Stimulated activated CD8-positive, alpha-beta memory T cell treated with anti-CD3 and anti-CD28 coated beads, Interleukin-4, amount 100 ng/mL, for 24 hours (primary cell): ENCODE data around the gene COBL.

Source experiments
- DNase-seq: peaks from one replicate; pipeline ENCODE4 v3.0.0-alpha.2; 2020; ENCODE audit warnings: low read depth

COBL gene

DNA sequence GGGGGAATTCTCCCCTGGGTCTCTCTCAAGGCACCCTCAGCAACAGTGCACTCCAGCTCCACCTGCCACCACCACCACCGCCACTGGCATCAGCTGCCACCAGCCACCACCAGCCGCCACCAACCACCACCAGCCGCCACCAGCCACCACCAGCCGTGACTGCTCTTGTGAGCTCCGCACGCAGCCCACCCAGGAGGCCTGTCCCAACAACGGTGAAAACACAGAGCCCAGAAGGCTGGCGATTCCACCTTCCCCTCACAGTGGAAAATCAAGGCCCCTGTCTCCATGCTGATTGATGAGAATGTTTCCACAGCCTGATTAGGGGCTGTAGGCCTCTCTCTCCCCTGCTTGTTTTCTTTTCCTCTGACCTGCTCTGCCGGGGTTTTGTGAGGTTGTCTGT is 41.1 kb downstream of the COBL start:
- DNase-seq: no peak

DNA sequence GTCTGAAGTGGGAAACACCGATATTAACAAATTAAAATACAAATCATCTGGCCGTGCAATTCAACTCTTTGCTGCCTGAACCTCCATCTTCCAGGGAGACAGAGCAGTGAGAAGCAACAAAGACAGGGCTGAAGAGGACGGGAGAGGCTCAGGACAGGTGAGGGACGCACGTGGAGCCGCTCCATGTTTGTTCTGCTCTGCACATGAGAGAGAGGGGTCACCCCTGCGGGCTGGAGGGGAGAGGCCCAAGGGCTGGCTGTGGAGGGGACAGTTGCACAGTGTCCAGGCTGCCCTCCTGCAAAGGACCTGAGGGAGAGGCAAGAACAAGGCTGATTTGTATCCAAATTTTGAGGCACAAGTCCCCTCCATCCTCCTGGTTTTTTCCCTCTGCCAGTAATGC is 41.7 kb downstream of the COBL start:
- DNase-seq: no peak

DNA sequence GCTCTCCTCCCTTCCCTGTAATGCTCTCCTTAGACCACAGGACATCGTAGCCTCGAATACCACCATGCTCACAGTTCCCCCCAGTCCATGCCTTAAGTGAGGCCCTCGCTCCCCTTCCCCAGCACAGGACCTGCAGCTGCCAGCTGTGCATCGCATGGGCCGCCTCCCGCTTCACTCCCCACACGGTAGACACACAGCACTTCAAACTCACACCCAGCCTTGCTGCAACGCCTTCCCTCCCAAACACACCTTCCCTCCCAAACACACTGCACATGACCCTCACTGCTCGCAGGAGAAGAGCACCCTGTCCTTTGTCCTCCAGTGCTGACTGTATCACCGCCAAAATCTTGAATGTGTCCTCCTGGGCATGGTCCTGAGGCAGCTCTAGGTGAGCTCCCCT is 42.6 kb downstream of the COBL start:
- no peak for DNase-seq

DNA sequence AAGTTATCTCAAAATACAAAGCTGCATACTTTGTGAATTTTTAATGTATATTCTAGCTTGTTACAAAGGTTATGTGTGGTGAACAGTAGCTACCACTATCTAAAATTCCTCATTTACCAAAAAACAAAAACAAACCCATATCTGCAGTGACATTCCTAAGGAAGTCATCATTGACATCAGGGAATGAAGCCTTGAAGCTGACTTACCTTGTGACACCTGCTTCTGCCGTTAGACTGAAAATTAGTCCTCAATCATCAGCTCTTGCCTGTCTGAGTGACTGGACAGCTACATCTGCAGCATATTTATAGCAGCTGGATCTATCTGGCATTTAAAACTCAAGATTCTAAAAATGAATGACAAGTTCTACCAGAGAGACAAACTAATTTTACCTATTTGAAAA is 43.2 kb downstream of the COBL start:
- no peak for DNase-seq

DNA sequence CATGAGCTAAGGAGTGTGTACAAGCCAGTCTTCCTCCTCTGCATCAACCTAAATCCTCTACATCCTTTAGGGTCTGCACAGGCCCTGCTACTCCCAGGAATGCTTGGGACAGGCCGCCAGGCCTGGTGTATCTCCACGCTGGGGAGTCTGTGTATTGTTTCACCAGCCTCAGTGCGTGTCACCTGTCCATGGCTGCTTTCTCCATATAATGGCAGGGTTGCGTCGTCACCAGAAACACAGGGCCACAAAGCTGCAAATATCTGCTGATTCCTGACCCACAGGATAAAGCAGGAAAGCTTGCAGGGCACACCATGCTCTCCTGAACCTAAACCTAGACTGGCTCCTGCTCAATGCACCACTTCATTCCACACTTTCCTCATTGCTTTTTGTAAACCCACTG is 45.6 kb downstream of the COBL start:
- DNase-seq: no peak

DNA sequence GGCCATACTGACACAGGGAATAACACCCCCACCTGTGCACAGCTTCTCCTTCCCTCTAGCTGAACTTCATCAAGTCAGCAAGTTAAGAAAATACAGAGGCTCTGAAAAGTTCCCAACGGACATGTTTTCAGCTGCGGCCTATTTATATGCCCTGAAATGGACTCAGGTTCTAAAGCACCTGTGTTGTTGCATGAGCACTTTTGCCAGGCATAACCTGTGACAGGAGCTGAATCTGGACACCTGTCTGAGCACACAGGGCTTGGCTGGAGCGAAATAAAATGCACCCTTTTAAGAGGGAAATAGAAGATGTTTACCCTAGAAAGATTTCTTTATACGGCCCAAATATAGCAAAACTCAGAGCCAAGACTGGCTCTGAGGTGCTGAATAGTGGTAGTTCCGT is 46.7 kb downstream of the COBL start:
- no peak for DNase-seq

DNA sequence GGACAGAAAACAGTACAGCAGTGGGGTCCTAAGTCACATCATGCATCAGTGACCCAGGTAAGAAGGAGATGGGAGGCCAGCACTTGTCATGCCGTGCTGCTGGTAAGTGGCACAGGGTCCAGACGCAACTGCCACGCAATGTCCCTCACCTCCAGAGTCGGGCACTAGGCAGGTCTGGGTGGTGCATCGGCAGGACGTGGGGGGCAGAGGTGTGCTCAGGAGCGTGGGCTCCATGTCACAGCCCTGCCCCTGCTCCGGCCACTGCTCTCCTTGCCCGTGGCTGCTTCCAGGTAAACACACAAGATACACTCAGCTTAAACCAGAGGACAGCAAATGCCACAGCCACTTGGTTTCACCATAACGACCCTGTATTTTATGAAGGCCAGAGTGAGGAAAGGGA is 47.3 kb downstream of the COBL start:
- DNase-seq: no peak

DNA sequence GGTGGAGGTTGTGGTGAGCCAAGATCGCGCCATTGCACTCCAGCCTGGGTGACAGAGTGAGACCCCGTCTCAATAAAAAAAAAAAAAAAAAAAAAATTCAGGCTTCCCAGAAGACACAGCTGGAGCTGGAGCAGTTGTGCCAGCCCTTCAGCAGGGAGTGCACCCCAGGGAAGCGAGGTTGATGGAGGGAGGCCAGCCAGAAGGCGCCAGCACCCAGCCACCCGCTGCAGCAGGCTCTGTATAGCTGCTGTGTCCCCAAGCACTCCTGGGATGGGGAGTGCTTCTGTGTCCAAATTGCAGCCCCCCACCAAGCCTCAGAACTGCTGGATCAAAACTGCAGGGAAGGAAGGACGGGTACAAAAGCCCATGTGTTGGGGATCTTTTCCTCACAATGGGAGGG is 47.8 kb downstream of the COBL start:
- no peak for DNase-seq

DNA sequence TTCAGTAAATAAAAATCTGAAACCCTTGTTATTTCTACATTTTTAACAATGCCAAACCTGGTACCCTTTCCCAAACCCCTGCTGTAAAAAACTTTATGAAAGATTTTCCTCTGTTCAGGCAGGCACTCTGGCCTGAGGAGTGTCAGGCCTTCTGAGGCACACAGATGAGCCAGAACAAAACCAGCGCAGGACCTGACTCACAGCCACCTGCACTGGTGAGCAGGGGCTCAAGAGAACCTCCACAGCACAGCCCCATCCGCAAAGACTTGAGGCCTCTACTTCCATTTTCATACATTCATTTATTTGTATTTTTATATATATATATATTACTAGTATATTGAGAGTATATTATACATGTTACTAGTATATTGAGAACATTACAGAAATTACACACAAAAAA is 49.4 kb downstream of the COBL start:
- DNase-seq: no peak

DNA sequence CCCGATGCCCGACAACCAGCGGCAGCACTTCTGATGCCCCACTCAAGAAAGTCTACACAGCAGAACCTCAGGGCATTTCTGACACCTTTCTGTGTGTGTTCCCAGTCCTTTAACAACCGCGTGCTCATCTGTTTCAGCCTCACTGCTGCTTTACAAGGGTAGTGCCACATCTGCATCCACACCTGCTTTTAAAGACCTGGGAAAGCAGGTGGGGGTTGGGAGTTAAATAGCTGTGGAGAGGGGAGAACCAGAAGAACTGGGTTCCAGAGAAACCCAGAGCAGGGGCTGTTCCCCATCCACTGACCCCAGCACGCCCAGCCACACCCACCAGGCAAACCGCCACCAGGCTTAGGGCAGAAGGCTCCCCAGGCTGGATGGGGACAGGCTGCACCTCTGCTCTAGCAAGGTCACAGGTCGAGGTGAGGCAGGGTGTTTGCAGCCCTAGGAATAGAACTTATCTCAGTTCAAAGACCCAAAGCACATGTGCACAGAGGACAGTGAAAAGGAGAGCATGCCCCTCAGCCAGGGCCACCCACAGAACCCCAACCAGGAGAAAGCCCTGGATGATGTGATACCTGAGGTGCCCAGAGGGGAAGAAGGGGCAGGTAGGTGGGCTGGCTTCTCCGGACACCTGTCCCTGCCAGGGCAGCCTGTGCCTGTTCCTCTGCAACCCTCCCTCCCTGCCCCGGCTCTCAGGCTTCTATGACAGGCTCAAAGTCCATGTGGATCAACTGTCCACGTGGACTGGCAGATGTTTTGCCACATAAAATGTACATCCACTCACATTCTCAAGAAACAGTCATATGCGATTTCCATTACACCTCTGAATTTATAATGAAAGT is 51.3 kb downstream of the COBL start:
- no peak for DNase-seq

DNA sequence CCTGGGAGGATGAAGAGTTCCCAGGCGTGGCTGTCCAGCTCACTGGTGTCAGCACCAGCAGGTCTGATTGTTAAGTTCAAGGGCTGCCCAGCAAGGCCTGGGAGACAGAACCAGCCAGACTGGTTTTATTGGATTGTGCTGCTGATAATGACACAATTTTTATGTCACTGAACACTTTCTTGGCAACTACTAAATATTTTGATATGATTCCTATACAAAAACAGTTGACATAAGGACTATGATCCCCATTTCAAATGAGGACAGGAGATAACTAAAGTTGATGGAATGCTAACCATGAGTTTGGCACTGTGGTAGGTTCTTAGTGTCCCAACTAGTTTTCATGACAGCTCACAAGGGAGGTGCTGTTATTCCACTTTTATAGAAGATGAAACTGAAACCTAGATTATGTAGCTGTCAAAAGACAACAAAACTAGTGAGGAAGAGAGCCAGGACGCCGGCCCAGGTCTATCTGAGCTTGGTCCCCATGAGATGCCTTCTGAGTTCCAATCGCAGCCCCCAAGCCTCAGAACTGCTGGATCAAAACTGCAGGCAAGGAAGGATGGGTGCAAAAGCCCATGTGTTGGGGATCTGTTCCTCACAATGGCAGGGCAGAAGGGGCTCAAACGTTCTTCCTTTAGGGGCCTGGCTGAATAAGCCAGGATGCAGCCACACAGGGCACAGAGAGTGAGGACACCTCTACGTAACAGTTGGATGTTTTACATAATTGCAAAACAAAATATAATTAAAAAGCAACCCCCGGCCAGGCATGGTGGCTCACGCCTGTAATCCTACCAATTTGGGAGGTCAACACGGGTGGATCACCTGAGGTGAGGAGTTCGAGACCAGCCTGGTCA is 52.8 kb downstream of the COBL start:
- DNase-seq: no peak

DNA sequence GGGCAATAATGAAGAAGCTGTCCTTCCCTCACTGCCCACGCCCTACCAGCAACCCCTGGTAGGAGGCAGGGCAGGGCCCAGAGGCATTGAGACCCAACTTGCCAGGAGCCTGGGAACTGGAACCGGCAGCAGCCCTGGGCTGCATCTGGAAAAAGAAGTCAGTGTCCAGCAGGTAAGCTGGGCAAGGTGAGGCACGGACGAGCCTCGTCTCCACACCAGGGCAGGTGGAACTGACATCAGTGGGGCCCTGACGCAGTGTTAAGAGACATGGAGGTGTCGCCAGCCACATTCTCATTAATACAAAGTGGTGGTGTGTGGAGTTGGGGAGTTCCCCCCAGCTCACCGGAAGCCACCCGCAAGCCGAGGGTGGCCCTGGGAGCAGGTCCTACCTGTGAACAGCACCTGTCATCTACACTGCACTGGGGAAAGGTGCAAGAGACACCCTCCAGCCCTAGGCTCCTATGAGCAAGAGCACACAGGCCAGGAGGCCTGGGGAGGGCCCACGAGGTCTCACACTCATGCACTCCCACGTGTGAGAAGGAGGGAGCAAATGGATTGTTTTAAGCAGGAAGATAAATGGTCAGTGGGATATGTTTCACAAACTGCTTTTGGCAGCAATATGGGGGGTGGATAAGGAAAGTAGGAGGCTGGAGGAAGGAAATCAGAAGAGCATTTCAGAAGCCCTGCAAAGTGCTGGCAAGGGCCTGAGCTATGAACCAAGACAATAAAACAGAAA is 53.6 kb downstream of the COBL start:
- no peak for DNase-seq

DNA sequence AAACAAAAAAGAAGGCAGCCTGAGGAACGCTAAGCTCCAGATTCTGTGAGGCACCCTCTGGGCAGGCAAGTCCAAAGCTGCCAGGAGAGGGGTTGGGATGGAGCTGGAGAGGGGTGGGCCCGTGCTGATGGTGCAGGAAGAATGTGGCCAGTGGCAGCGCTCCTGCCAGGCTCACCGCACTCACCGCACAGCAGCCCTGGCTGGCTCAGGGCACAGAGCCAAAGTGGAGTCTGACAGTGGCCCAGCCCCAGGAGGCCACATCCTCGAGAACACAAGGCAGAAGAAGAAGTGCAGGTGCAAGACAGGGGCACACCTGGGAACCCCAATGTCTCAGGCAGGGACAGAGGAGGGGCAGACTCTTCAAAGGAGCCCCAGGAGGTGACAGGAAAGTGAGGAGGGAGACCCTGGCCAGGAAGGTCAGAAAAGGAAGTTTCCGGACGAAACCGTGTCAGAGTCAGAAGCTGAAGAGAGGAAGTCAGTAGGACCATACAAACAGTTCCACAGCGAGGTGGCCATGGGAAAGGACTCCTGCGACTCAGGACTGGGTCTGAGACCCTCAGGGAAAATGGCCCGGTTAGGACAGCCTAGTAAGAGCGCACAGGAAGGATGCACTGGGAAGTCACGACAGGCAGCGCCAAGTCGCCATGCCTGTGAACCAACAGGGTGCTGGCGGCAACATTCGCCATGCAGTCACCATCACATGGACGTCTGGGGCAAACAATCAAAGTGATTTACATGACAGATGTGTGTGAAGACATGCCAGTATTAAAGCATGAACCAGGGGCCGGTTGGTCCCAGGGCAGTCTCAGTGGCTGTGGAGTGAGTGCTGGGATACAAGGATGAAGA is 54.4 kb downstream of the COBL start:
- DNase-seq: no peak

DNA sequence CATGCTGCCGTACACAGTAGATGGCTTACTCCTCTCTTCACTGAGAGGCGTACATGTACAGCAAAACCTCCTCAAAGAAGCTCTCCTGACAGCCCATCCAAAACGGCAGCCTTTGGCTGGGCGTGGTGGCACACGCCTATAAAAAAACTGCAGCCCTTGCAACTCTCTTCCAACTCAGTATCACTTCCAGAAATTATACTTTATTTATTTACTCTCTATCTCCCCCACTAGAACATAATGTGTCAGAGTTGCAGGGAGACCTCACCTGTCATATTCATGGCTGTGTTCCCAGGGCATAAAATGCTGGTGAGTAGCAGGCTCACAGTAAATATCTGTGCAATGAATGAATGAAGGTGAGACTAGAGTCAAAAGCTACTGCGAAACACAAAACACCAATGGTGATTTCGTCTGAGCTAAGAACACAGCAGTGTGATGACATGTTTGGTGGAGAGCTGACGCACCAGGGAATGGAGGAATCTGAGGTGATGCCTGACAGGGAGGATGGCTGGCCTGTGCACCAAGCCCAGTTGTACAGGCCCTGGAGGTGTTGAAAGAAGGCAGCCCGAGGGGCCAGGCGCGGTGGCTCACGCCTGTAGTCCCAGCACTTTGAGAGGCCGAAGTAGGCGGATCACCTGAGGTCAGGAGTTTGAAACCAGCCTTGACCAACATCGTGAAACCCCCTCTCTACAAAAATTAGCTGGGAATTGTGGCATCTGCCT is 55.3 kb downstream of the COBL start:
- DNase-seq: no peak

DNA sequence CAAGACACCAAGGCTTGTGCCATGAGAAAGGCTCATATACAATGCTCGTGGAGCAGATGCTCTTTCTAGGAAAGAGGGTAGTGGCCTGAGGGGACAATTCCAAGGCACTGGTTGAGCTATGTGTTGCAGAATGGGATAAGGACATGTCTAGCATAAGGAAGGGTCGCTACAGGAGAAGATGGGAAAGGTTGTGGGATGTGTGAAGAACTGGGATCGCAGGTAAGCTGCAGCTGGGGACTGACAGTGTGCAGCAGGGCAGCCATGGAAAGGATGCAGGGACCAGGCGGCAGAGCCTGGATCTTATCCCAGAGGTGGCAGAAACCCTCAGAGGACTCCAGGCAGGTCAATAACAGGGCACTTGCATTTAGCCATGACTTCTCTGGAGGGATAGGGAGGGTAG is 56.1 kb downstream of the COBL start:
- DNase-seq: no peak

DNA sequence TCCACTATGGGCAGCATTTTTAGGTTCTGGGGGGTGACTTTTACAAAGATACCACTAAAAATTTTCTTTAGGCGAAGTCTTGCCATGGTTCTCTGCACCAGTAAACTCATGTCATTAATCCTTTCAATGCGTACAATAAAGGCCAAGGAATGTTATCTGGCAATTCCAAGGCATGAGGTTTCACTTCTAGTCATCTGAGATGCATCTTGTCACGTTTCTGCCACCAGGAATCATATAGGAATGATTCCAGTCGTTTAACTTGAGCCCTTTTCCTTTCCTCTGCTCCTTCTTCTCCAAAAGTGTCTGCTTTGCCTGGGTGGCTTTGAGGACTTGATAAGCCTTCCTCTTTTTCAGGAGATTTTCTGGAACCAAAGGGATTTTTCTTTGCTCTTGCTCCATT is 56.8 kb downstream of the COBL start:
- DNase-seq: no peak

DNA sequence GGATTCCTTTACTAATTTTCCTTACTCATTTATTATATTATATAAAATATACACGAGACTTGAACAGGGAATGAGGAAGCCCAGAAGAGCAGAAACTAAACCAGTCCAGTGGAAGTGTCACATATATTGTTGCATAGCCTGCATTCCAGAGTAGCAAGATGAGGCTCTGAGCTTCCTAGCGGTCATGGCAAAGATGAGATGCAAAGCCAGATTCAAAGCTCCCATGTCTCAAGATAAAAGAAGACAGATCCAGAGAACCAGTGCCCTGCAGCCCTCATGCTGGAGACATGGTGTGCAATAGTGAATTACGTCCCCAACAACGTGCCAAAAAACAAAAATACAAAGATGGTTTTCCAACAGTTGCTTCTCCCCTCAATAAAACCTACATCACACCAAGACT is 59.7 kb downstream of the COBL start:
- DNase-seq: no peak

DNA sequence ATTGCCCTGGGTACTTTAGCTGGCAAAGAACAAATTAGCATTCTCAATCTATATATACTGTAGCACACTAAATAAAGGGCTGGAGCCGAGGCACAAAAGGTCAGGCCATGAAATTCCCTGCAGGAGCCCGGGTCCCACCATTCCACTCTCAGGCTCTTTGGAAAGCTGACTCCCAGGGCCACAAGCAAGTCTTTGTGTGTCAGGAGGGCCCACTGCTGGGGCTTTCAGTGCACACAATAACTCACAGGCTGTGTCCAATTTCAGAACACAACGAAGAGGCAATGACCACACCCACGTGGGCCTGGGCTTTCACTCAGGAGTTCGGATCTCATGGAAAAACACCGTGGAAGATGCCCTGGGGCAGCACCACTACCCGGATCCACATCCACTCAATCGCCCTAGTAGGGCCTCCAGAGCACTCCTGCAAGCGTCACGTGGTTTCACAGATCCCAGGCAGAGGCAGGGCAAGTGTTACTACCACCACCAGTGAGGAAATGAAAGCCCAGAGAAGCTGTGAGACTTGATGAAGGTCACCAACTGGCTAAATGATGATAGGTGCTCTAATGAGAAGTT is 60.3 kb downstream of the COBL start:
- no peak for DNase-seq

DNA sequence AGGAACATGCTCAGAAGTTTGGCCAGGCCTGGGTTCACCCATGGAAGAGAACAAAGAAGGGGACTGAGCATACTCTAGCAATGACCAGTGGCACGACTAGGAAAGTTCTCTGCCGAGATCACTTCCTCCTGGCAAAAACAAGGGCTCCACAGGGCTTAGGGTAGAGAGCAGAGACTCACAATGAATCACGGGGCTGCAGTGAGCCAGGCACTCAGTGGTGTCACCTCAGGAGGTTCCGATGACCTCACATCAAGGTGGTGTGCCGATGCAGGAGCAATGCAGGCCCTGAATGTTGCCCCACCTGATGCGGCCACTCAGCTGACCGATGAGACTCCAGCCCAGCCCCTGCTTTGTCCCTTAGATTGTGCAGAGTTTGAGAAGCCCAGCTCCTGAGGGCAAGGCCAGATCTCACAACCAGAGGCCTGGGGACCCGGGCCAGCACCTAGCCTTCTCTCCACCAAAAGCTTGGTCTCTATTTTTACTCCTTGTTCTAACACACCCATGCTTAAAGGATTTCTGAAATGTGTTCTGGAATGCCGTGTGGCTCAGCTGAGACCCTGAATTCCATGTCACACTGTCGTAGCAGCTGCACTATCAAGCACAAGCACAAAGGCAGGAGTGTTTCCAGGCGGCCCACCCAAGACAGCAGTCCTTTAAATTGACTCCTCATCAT is 60.9 kb downstream of the COBL start:
- DNase-seq: no peak

DNA sequence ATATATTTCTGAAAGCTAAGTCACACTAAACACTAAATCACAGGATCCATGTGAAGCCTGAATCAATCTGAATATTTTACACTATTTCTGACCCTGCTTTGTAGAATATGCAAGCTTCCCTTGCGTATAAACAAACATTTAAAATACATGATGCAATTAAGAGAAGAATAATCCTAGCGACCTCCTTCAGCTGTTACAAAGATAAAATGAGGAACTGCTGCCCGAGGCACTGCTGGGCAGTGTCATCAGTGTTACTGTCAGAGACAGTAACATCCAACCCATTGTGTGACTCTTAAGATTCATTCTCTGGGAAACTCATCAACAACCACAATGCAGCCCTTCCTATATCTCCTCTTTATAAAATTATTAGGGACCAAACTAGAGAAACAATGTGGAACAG is 61.6 kb downstream of the COBL start:
- no peak for DNase-seq
